Measurements from ENCODE around the gene TSPEAR. TPM values are rescaled to one million over a fixed set of nuclear protein-coding genes. Genes with fewer than 3 reads are reported as not detected.

The TSPEAR gene
- total and polyA plus RNA-seq, 2 donors (not counting 1 experiment from before 2014, with no cell fraction given) = not detected

DNA sequence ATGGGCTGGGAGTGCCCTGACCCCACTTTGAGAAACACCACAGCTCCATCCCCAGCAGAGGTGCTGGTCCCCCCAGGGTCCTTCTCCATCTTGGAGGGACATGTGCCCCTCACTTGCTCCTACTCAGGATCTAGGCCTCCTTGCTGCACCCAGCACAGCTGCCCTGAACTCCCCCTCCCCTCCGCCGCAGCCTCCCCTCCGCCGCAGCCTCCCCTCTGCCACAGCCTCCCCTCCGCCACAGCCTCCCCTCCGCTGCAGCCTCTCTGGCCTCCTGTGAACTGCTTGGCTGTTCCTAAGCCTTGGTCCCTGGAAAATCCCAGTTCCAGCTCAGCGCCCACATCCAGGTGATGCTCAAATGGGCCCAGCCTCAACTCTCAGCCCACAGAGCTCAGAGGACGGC is 15.9 kb upstream of the TSPEAR start:
- peaks cover 14% of the 10 kb centered on the region for H3K27me3 ChIP-seq (ENCODE audit: control insufficient read depth, insufficient read depth, low read length)
- H3K4me3 ChIP-seq (replicated peaks in 1 of 4; ENCODE audit: control extremely low read depth in 1 of 4, insufficient read depth in 1 of 4, low read depth in 3 of 4, low read length in 4 of 4) = no peak overlapping the region
- H3K27ac ChIP-seq (ENCODE audit: insufficient read depth, low read length) = no peak overlapping the region

DNA sequence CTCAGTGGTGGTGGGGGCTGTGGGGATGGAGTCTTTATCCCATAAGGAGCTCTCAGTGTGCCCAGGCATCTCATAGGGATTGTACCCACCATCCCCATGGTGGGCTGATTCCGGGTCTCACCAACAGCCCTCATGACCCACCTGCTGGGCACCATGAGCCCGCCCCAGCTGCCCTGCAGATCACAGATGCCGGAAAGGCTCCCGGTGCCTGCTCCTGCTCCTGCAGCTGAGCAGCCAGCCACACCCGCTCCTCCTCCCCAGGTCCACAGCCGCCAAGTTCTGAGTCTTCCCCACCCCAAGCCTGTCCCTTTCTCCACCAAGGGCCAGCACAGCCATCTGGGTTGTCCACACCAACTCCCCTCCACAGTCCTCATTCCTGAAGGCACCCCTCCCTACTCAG is 15.5 kb upstream of the TSPEAR start:
- H3K4me1 ChIP-seq (ENCODE audit: control insufficient read depth, extremely low read depth, insufficient read depth, low read length) = no peaks in the 10 kb centered on the region
- H3K27ac ChIP-seq (ENCODE audit: insufficient read depth, low read length) = no peak overlapping the region
- no peak for DNase-seq (ENCODE audit: low read depth in 2 of 2)
- H3K4me2 ChIP-seq (ENCODE audit: extremely low read depth, insufficient read depth, low read length) = no peak overlapping the region
- H3K36me3 ChIP-seq (ENCODE audit: control insufficient read depth, insufficient read depth, low read length) = no peaks in the 10 kb centered on the region
- H3K27me3 ChIP-seq (ENCODE audit: control insufficient read depth, insufficient read depth, low read length) = peaks cover 14% of the 10 kb centered on the region
- H3K9ac ChIP-seq (ENCODE audit: insufficient read depth, low read length) = no peak overlapping the region
- H2AFZ ChIP-seq (ENCODE audit: low read length) = no peak overlapping the region
- H4K20me1 ChIP-seq (ENCODE audit: control insufficient read depth, extremely low read depth, insufficient read depth, low read length) = no peaks in the 10 kb centered on the region
- H3K9me3 ChIP-seq (ENCODE audit: control insufficient read depth, insufficient read depth, low read depth, low read length) = no peaks in the 10 kb centered on the region
- H3K79me2 ChIP-seq (ENCODE audit: control insufficient read depth, insufficient read depth, low read length) = no peaks in the 10 kb centered on the region
- no peak overlapping the region for H3K4me3 ChIP-seq (replicated peaks in 1 of 4; ENCODE audit: control extremely low read depth in 1 of 4, insufficient read depth in 1 of 4, low read depth in 3 of 4, low read length in 4 of 4)
- TF ChIP-seq EZH2 (IDR thresholded peaks at IDR 0.05; ENCODE audit: low read length, missing control alignments) = no peak
- TF ChIP-seq CTCF (conservative IDR thresholded peaks at IDR 0.05 in 1 of 2, IDR thresholded peaks at IDR 0.05 in 1 of 2; ENCODE audit: low read depth in 1 of 2, low read length in 2 of 2) = no peak

More for the DNA sequence above, 15.9 kb upstream of the TSPEAR start:
- no peak for DNase-seq (ENCODE audit: low read depth in 2 of 2)
- no peak overlapping the region for H2AFZ ChIP-seq (ENCODE audit: low read length)
- H3K9me3 ChIP-seq (ENCODE audit: control insufficient read depth, insufficient read depth, low read depth, low read length) = no peaks in the 10 kb centered on the region
- no peak overlapping the region for H3K4me2 ChIP-seq (ENCODE audit: extremely low read depth, insufficient read depth, low read length)
- H3K36me3 ChIP-seq (ENCODE audit: control insufficient read depth, insufficient read depth, low read length) = no peaks in the 10 kb centered on the region
- TF ChIP-seq CTCF (conservative IDR thresholded peaks at IDR 0.05 in 1 of 2, IDR thresholded peaks at IDR 0.05 in 1 of 2; ENCODE audit: low read depth in 1 of 2, low read length in 2 of 2) (no peak), EZH2 (IDR thresholded peaks at IDR 0.05; ENCODE audit: low read length, missing control alignments) (no peak)
- no peaks in the 10 kb centered on the region for H4K20me1 ChIP-seq (ENCODE audit: control insufficient read depth, extremely low read depth, insufficient read depth, low read length)
- no peaks in the 10 kb centered on the region for H3K4me1 ChIP-seq (ENCODE audit: control insufficient read depth, extremely low read depth, insufficient read depth, low read length)
- H3K9ac ChIP-seq (ENCODE audit: insufficient read depth, low read length) = no peak overlapping the region
- no peaks in the 10 kb centered on the region for H3K79me2 ChIP-seq (ENCODE audit: control insufficient read depth, insufficient read depth, low read length)

- Histone ChIP-seq H3K27me3 (ENCODE audit: control insufficient read depth, insufficient read depth, low read length) (peaks cover 14% of the 10 kb centered on the region), H3K4me2 (ENCODE audit: extremely low read depth, insufficient read depth, low read length) (no peak overlapping the region), H3K79me2 (ENCODE audit: control insufficient read depth, insufficient read depth, low read length) (no peaks in the 10 kb centered on the region), H3K27ac (ENCODE audit: insufficient read depth, low read length) (no peak overlapping the region), H4K20me1 (ENCODE audit: control insufficient read depth, extremely low read depth, insufficient read depth, low read length) (no peaks in the 10 kb centered on the region), H3K4me1 (ENCODE audit: control insufficient read depth, extremely low read depth, insufficient read depth, low read length) (no peaks in the 10 kb centered on the region), H3K9me3 (ENCODE audit: control insufficient read depth, insufficient read depth, low read depth, low read length) (no peaks in the 10 kb centered on the region), H3K4me3 (replicated peaks in 1 of 4; ENCODE audit: control extremely low read depth in 1 of 4, insufficient read depth in 1 of 4, low read depth in 3 of 4, low read length in 4 of 4) (no peak overlapping the region), H3K36me3 (ENCODE audit: control insufficient read depth, insufficient read depth, low read length) (no peaks in the 10 kb centered on the region), H3K9ac (ENCODE audit: insufficient read depth, low read length) (no peak overlapping the region), H2AFZ (ENCODE audit: low read length) (no peak overlapping the region)
- no peak for TF ChIP-seq EZH2 (IDR thresholded peaks at IDR 0.05; ENCODE audit: low read length, missing control alignments)
- TF ChIP-seq CTCF (conservative IDR thresholded peaks at IDR 0.05 in 1 of 2, IDR thresholded peaks at IDR 0.05 in 1 of 2; ENCODE audit: low read depth in 1 of 2, low read length in 2 of 2) = no peak
- DNase-seq (ENCODE audit: low read depth in 2 of 2) = no peak
These were observed 13.6 kb upstream of the TSPEAR start for GRCh38 chr21:44724926-44725325.

Measured in fibroblast of lung (primary cell).